ENCODE data around the gene FRMPD2.
"Not testable (repeated sequence)": the region's sequence is repeated elsewhere in the genome, so short reads cannot be mapped to it uniquely, and the experiment has no call there.

FRMPD2 gene

GRCh38 chr10:48194830-48195229 is 79.7 kb downstream of the FRMPD2 start:
- no peak for DNase-seq

GRCh38 chr10:48193556-48193955 is 80.9 kb downstream of the FRMPD2 start:
- DNase-seq = no peak

- no peak for DNase-seq
Measured at GRCh38 chr10:48192881-48193450, 81.5 kb downstream of the FRMPD2 start.

- DNase-seq = no peak
Measured at GRCh38 chr10:48187713-48188485, 86.6 kb downstream of the FRMPD2 start.

- DNase-seq = no peak
Measured at GRCh38 chr10:48187126-48187525, 87.4 kb downstream of the FRMPD2 start.

- not testable (repeated sequence) for DNase-seq
Measured at GRCh38 chr10:48186264-48186804, 88.2 kb downstream of the FRMPD2 start.

- DNase-seq = no peak
Measured at GRCh38 chr10:48184224-48184623, 90.3 kb downstream of the FRMPD2 start.

- DNase-seq = not testable (repeated sequence)
Measured at GRCh38 chr10:48172715-48173114, 101.8 kb downstream of the FRMPD2 start.

GRCh38 chr10:48160670-48161069 is 113.8 kb downstream of the FRMPD2 start:
- not testable (repeated sequence) for DNase-seq

GRCh38 chr10:48160163-48160562 is 114.3 kb downstream of the FRMPD2 start:
- not testable (repeated sequence) for DNase-seq

GRCh38 chr10:48154211-48155140 is 120.0 kb downstream of the FRMPD2 start:
- DNase-seq = not testable (repeated sequence)

- DNase-seq = not testable (repeated sequence)
Measured at GRCh38 chr10:48147643-48148042, 126.9 kb downstream of the FRMPD2 start.

- DNase-seq = not testable (repeated sequence)
Measured at GRCh38 chr10:48143721-48144642, 130.5 kb downstream of the FRMPD2 start.

GRCh38 chr10:48140949-48141348 is 133.5 kb downstream of the FRMPD2 start:
- not testable (repeated sequence) for DNase-seq

- not testable (repeated sequence) for DNase-seq
Measured at GRCh38 chr10:48139953-48140850, 134.3 kb downstream of the FRMPD2 start.

GRCh38 chr10:48128954-48129353 is 145.5 kb downstream of the FRMPD2 start:
- not testable (repeated sequence) for DNase-seq

- not testable (repeated sequence) for DNase-seq
Measured at GRCh38 chr10:48126251-48126650, 148.2 kb downstream of the FRMPD2 start.

GRCh38 chr10:48125631-48126030 is 148.9 kb downstream of the FRMPD2 start:
- not testable (repeated sequence) for DNase-seq

- DNase-seq = not testable (repeated sequence)
Measured at GRCh38 chr10:48122618-48123017, 151.9 kb downstream of the FRMPD2 start.

GRCh38 chr10:48110277-48110676 is 164.2 kb downstream of the FRMPD2 start:
- DNase-seq = not testable (repeated sequence)
